PC-3 (cell line): ENCODE measurements around the gene STAC2. TPM values are rescaled to one million over a fixed set of nuclear protein-coding genes. Genes with fewer than 3 reads are reported as not detected.

Source experiments
- ATAC-seq: fragments of 200-7000 bp; cut with Tn5 transposase; 2 replicates; pipeline ENCODE4 v1.9.1; 2020; ENCODE audit warnings: mild to moderate bottlenecking, moderate library complexity
- BruUV-seq: library from RNA; stranded (reverse); fragments of 400-500 nt; replicated peaks from 2 replicates; lab custom pipeline; 2021; lab: Mats Ljungman, UMichigan
- CTCF ChIA-PET: fragments of 300-600 bp; sonication (Branson Sonifier 250); formaldehyde crosslinking; loops from one replicate; lab custom pipeline; 2022; ENCODE audit warnings: antibody characterized with exemption; lab: Charles Lee
- POLR2A ChIA-PET: fragments of 300-600 bp; sonication (Branson Sonifier 250); formaldehyde crosslinking; loops from one replicate; lab custom pipeline; 2022; ENCODE audit warnings: antibody characterized with exemption; ENCODE audit not compliant: unreplicated experiment; lab: Charles Lee
- DNase-seq: peaks from one replicate; pipeline ENCODE4 v3.0.0-alpha.2; 2015
- H2AFZ ChIP-seq: fragments of 300-600 bp; sonication (generic); 2 replicates; pipeline ENCODE4 v1.6.0; 2016; ENCODE audit warnings: antibody characterized with exemption, low read length
- H3F3A ChIP-seq: fragments of 300-600 bp; sonication (generic); one replicate; pipeline ENCODE4 v1.6.0; 2017; ENCODE audit warnings: antibody characterized with exemption, low read length, control low read depth, mild to moderate bottlenecking; ENCODE audit not compliant: unreplicated experiment
- H3K27ac ChIP-seq: fragments of 300-600 bp; sonication (generic); 2 replicates; pipeline ENCODE4 v1.5.1; 2016; ENCODE audit warnings: mild to moderate bottlenecking, low read length
- H3K27me3 ChIP-seq: fragments of 300-600 bp; sonication (generic); 2 replicates; pipeline ENCODE4 v1.6.1; 2016; ENCODE audit warnings: low read length, mixed read lengths
- H3K36me3 ChIP-seq: fragments of 300-600 bp; sonication (generic); 2 replicates; pipeline ENCODE4 v1.6.1; 2016; ENCODE audit warnings: low read depth, mixed run types, low read length, mixed read lengths
- H3K4me1 ChIP-seq: fragments of 300-600 bp; sonication (generic); 2 replicates; pipeline ENCODE4 v1.5.1; 2016; ENCODE audit warnings: low read length; ENCODE audit not compliant: insufficient read depth
- H3K4me2 ChIP-seq: fragments of 300-600 bp; sonication (generic); 2 replicates; pipeline ENCODE4 v1.6.0; 2016; ENCODE audit warnings: low read length
- H3K4me3 ChIP-seq: fragments of 300-600 bp; sonication (generic); 2 replicates; pipeline ENCODE4 v1.5.1; 2016; ENCODE audit warnings: mild to moderate bottlenecking, low read length, mixed read lengths
- H3K79me2 ChIP-seq: fragments of 300-600 bp; sonication (generic); 2 replicates; pipeline ENCODE4 v1.6.1; 2017; ENCODE audit warnings: low read length, mixed read lengths
- H3K9ac ChIP-seq: fragments of 300-600 bp; sonication (generic); 2 replicates; pipeline ENCODE4 v1.6.0; 2016; ENCODE audit warnings: mild to moderate bottlenecking, low read length
- H3K9me2 ChIP-seq: fragments of 300-600 bp; sonication (generic); replicated peaks from 2 replicates; pipeline ENCODE4 v1.6.1; 2016; ENCODE audit warnings: mixed run types, low read length, mixed read lengths
- H3K9me3 ChIP-seq: fragments of 300-600 bp; sonication (generic); 2 replicates; pipeline ENCODE4 v1.6.1; 2016; ENCODE audit warnings: low read length, mixed read lengths
- H4K20me1 ChIP-seq: fragments of 300-600 bp; sonication (generic); 2 replicates; pipeline ENCODE4 v1.6.1; 2016; ENCODE audit warnings: low read length, mixed read lengths
- CTCF ChIP-seq: fragments of 300-600 bp; sonication (generic); conservative IDR thresholded peaks from 2 replicates; pipeline ENCODE4 v1.5.1; 2017; ENCODE audit warnings: antibody characterized with exemption, low read depth, mild to moderate bottlenecking, low read length
- EZH2 ChIP-seq: fragments of 300-600 bp; sonication (generic); IDR thresholded peaks from one replicate; pipeline ENCODE4 v1.6.1; 2017; ENCODE audit warnings: antibody characterized with exemption, mild to moderate bottlenecking, low read length; ENCODE audit not compliant: unreplicated experiment
- EZH2phosphoT487 ChIP-seq: fragments of 300-600 bp; sonication (generic); IDR thresholded peaks from 2 replicates; pipeline ENCODE4 v1.6.1; 2018; ENCODE audit warnings: mild to moderate bottlenecking, antibody characterized with exemption, low read length, borderline replicate concordance
- intact Hi-C: fragments of 100-400 bp; cut with micrococcal nuclease; formaldehyde crosslinking; loops from 2 replicates; pipeline ENCODE4 v1.9.0; 2023
- total RNA-seq: library from RNA; depleted of rRNA; stranded (reverse); fragments of >200 nt; gene quantifications from 2 replicates; pipeline ENCODE4 v1.2.3, GENCODE V29; 2014

The STAC2 gene
- total RNA-seq, 1 experiment from 2014 or later: not detected

- Histone ChIP-seq H3F3A (no peaks in the 10 kb centered on the region), H3K27ac (no peak overlapping the region), H2AFZ (no peak overlapping the region), H4K20me1 (no peaks in the 10 kb centered on the region), H3K9me3 (no peaks in the 10 kb centered on the region), H3K36me3 (no peaks in the 10 kb centered on the region), H3K9me2 (no peaks in the 10 kb centered on the region), H3K4me1 (no peaks in the 10 kb centered on the region), H3K79me2 (no peaks in the 10 kb centered on the region), H3K4me3 (no peak overlapping the region), H3K9ac (no peak overlapping the region), H3K4me2 (no peak overlapping the region), H3K27me3 (no peaks in the 10 kb centered on the region)
- no peak for DNase-seq
- ChIA-PET CTCF (no interaction called here), POLR2A (no interaction called here)
- TF ChIP-seq CTCF (no peak), EZH2 (no peak), EZH2phosphoT487 (no peak)
- BruUV-seq: no TSS peak
- intact Hi-C loops: no loop called here
- ATAC-seq: no peak
These were observed 58.3 kb downstream of the STAC2 start for GRCh38 chr17:39167476-39167875.

- no peaks in the 10 kb centered on the region for H3F3A ChIP-seq
- no peak for TF ChIP-seq CTCF
- no peak for TF ChIP-seq EZH2
- TF ChIP-seq EZH2phosphoT487: no peak
- no peak overlapping the region for H2AFZ ChIP-seq
- no peak overlapping the region for H3K27ac ChIP-seq
- no peaks in the 10 kb centered on the region for H3K36me3 ChIP-seq
- no TSS peak for BruUV-seq
- no peaks in the 10 kb centered on the region for H3K9me2 ChIP-seq
- H3K79me2 ChIP-seq: no peaks in the 10 kb centered on the region
- ATAC-seq (no peak), DNase-seq (no peak)
- no peak overlapping the region for H3K4me2 ChIP-seq
- no peaks in the 10 kb centered on the region for H3K9me3 ChIP-seq
- intact Hi-C loops: no loop called here
- H3K9ac ChIP-seq: no peak overlapping the region
- H3K4me1 ChIP-seq: no peaks in the 10 kb centered on the region
- no peaks in the 10 kb centered on the region for H3K27me3 ChIP-seq
- POLR2A ChIA-PET: no interaction called here
- no peaks in the 10 kb centered on the region for H4K20me1 ChIP-seq
- CTCF ChIA-PET: no interaction called here
- H3K4me3 ChIP-seq: no peak overlapping the region
These were observed 59.1 kb downstream of the STAC2 start for GRCh38 chr17:39166437-39167335.

- CTCF ChIA-PET: interaction anchor here (0.5 kb wide), 1 partner anchor 10 kb away, joined by 3 read pairs; no protein-coding TSS in a partner anchor
- POLR2A ChIA-PET: no interaction called here
- H3K9me2 ChIP-seq: no peaks in the 10 kb centered on the region
These were observed 59.9 kb downstream of the STAC2 start, which contains the start of gene ARL5C for GRCh38 chr17:39165841-39166349. TSS of gene ARL5C (minus strand) at chr17:39166161. CDS start at chr17:39165760, 401 bp downstream.

More at GRCh38 chr17:39165841-39166349, 59.9 kb downstream of the STAC2 start, which contains the start of gene ARL5C:
- Histone ChIP-seq H3K4me1 (no peaks in the 10 kb centered on the region), H3K36me3 (no peaks in the 10 kb centered on the region), H3F3A (no peaks in the 10 kb centered on the region), H4K20me1 (no peaks in the 10 kb centered on the region), H3K27ac (no peak within 1 kb of the TSS), H3K27me3 (no peaks in the 10 kb centered on the region), H3K4me3 (no peak within 1 kb of the TSS), H3K79me2 (no peaks in the 10 kb centered on the region), H3K9ac (no peak within 1 kb of the TSS), H3K4me2 (no peak within 1 kb of the TSS), H3K9me3 (no peaks in the 10 kb centered on the region), H2AFZ (no peak within 1 kb of the TSS)
- intact Hi-C loops: no loop called here
- no peak for ATAC-seq
- BruUV-seq: no TSS peak
- TF ChIP-seq EZH2phosphoT487 (no peak), EZH2 (no peak), CTCF (no peak)
- DNase-seq: no peak
